Measurements from ENCODE around the gene CRYL1.

GRCh38 chr13:20354722-20355121 is 170.9 kb downstream of the CRYL1 start:
- TF ChIP-seq CEBPB (IDR thresholded peaks at IDR 0.05): no peak
- TF ChIP-seq NFIC (IDR thresholded peaks at IDR 0.05): no peak
- TF ChIP-seq RAD21 (IDR thresholded peaks at IDR 0.05; ENCODE audit: low read depth): no peak
- TF ChIP-seq TAF1 (IDR thresholded peaks at IDR 0.05; ENCODE audit: low read depth): no peak
- no peak for TF ChIP-seq EGR1 (IDR thresholded peaks at IDR 0.05)
- TF ChIP-seq, protein P1, sequence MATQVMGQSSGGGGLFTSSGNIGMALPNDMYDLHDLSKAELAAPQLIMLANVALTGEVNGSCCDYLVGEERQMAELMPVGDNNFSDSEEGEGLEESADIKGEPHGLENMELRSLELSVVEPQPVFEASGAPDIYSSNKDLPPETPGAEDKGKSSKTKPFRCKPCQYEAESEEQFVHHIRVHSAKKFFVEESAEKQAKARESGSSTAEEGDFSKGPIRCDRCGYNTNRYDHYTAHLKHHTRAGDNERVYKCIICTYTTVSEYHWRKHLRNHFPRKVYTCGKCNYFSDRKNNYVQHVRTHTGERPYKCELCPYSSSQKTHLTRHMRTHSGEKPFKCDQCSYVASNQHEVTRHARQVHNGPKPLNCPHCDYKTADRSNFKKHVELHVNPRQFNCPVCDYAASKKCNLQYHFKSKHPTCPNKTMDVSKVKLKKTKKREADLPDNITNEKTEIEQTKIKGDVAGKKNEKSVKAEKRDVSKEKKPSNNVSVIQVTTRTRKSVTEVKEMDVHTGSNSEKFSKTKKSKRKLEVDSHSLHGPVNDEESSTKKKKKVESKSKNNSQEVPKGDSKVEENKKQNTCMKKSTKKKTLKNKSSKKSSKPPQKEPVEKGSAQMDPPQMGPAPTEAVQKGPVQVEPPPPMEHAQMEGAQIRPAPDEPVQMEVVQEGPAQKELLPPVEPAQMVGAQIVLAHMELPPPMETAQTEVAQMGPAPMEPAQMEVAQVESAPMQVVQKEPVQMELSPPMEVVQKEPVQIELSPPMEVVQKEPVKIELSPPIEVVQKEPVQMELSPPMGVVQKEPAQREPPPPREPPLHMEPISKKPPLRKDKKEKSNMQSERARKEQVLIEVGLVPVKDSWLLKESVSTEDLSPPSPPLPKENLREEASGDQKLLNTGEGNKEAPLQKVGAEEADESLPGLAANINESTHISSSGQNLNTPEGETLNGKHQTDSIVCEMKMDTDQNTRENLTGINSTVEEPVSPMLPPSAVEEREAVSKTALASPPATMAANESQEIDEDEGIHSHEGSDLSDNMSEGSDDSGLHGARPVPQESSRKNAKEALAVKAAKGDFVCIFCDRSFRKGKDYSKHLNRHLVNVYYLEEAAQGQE (IDR thresholded peaks at IDR 0.05; ENCODE audit: low read depth): no peak
- TF ChIP-seq ZBTB7A (IDR thresholded peaks at IDR 0.05; ENCODE audit: low read depth): no peak
- no peak for TF ChIP-seq CREB1 (IDR thresholded peaks at IDR 0.05; ENCODE audit: low read depth)
- no peak for TF ChIP-seq YY1 (IDR thresholded peaks at IDR 0.05; ENCODE audit: low read depth)
- no peak for TF ChIP-seq MAX (IDR thresholded peaks at IDR 0.05)
- TF ChIP-seq EP300 (IDR thresholded peaks at IDR 0.05; ENCODE audit: borderline replicate concordance): no peak
